GM23338 (cell line): ENCODE data around the gene FRAT1. TPM values are rescaled to one million over a fixed set of nuclear protein-coding genes. Genes with fewer than 3 reads are reported as not detected.
A peak's percentile ranks its signal among the peaks of the same experiment; 100 is the strongest.

Experiments
- ATAC-seq: fragments of 200-7000 bp; cut with Tn5 transposase; 3 replicates; pipeline ENCODE4 v1.9.1; 2020
- DNase-seq: peaks from one replicate; pipeline ENCODE4 v3.0.0-alpha.2; 2015; ENCODE audit warnings: low spot score
- H2AFZ ChIP-seq: fragments of 200-600 bp; sonication (generic); 2 replicates; pipeline ENCODE4 v1.8.0; 2016; ENCODE audit warnings: antibody characterized with exemption, mild to moderate bottlenecking, moderate library complexity
- H3F3A ChIP-seq: fragments of 200-600 bp; sonication (generic); replicated peaks from 2 replicates; pipeline ENCODE4 v1.8.0; 2017; ENCODE audit warnings: antibody characterized with exemption, mixed run types, low read depth
- H3K27ac ChIP-seq: fragments of 200-600 bp; sonication (generic); 2 replicates; pipeline ENCODE4 v1.6.1; 2016; ENCODE audit warnings: low read depth
- H3K27me3 ChIP-seq: fragments of 200-600 bp; sonication (generic); 2 replicates; pipeline ENCODE4 v1.8.0; 2016; ENCODE audit warnings: mild to moderate bottlenecking, mixed run types, moderate library complexity; ENCODE audit not compliant: insufficient read depth
- H3K36me3 ChIP-seq: fragments of 200-600 bp; sonication (generic); 2 replicates; pipeline ENCODE4 v1.8.0; 2016; ENCODE audit warnings: mild to moderate bottlenecking; ENCODE audit not compliant: insufficient read depth
- H3K4me1 ChIP-seq: fragments of 200-600 bp; sonication (generic); 2 replicates; pipeline ENCODE4 v1.8.0; 2016; ENCODE audit warnings: mild to moderate bottlenecking, moderate library complexity; ENCODE audit not compliant: insufficient read depth
- H3K4me2 ChIP-seq: fragments of 200-600 bp; sonication (generic); 2 replicates; pipeline ENCODE4 v1.7.1; 2017; ENCODE audit warnings: mixed run types
- H3K4me3 ChIP-seq: fragments of 200-600 bp; sonication (generic); 2 replicates; pipeline ENCODE4 v1.6.1; 2016; ENCODE audit warnings: mixed run types
- H3K79me2 ChIP-seq: fragments of 200-600 bp; sonication (generic); replicated peaks from 2 replicates; pipeline ENCODE4 v1.8.0; 2017; ENCODE audit warnings: mild to moderate bottlenecking; ENCODE audit not compliant: insufficient read depth
- H3K9me2 ChIP-seq: fragments of 200-600 bp; sonication (generic); 2 replicates; pipeline ENCODE4 v1.8.0; 2017; ENCODE audit not compliant: insufficient read depth
- H4K20me1 ChIP-seq: fragments of 200-600 bp; sonication (generic); replicated peaks from 2 replicates; pipeline ENCODE4 v1.8.0; 2017; ENCODE audit warnings: mild to moderate bottlenecking; ENCODE audit not compliant: insufficient read depth
- H3K27ac Mint-ChIP-seq: 2 replicates; pipeline ENCODE4 v1.8.0; 2020; ENCODE audit warnings: inconsistent platforms, mild to moderate bottlenecking, moderate library complexity, mixed read lengths
- H3K27me3 Mint-ChIP-seq: 3 replicates; pipeline ENCODE4 v1.8.0; 2022; ENCODE audit warnings: low read depth, mild to moderate bottlenecking, moderate library complexity, mixed read lengths, inconsistent platforms; ENCODE audit not compliant: insufficient read depth, poor library complexity
- H3K36me3 Mint-ChIP-seq: 3 replicates; pipeline ENCODE4 v1.8.0; 2021; ENCODE audit warnings: low read depth, mild to moderate bottlenecking, inconsistent platforms, moderate library complexity, mixed read lengths
- H3K4me1 Mint-ChIP-seq: 3 replicates; pipeline ENCODE4 v1.8.0; 2020; ENCODE audit warnings: mild to moderate bottlenecking, inconsistent platforms, mixed read lengths
- H3K4me3 Mint-ChIP-seq: 3 replicates; pipeline ENCODE4 v1.8.0; 2021; ENCODE audit warnings: moderate library complexity, mild to moderate bottlenecking, inconsistent platforms, mixed read lengths
- H3K9me3 Mint-ChIP-seq: 3 replicates; pipeline ENCODE4 v1.8.0; 2020; ENCODE audit warnings: moderate library complexity, mild to moderate bottlenecking, inconsistent platforms, mixed read lengths
- CREB1 ChIP-seq: fragments of 250-450 bp; sonication (Bioruptor Pico); IDR thresholded peaks from 2 replicates; pipeline ENCODE4 v1.5.0; 2020; ENCODE audit warnings: low read depth, mild to moderate bottlenecking, moderate library complexity
- EZH2phosphoT487 ChIP-seq: fragments of 200-600 bp; sonication (generic); IDR thresholded peaks from one replicate; pipeline ENCODE4 v1.8.1; 2018; ENCODE audit warnings: antibody characterized with exemption; ENCODE audit not compliant: unreplicated experiment
- NANOG ChIP-seq: IDR thresholded peaks from 2 replicates; pipeline ENCODE4 v1.6.1; 2016; ENCODE audit warnings: antibody characterized with exemption, borderline replicate concordance
- POLR2AphosphoS5 ChIP-seq: IDR thresholded peaks from 2 replicates; pipeline ENCODE4 v1.6.1; 2016; ENCODE audit warnings: antibody characterized with exemption, low read depth
- STAT1 ChIP-seq: IDR thresholded peaks from one replicate; pipeline ENCODE4 v1.6.1; 2016; ENCODE audit warnings: antibody characterized with exemption; ENCODE audit not compliant: unreplicated experiment
- ZNF114 ChIP-seq: fragments of 250-450 bp; sonication (Bioruptor Pico); IDR thresholded peaks from 2 replicates; pipeline ENCODE4 v1.5.0; 2020; ENCODE audit warnings: mild to moderate bottlenecking, moderate library complexity
- ZNF331 ChIP-seq: fragments of 250-450 bp; sonication (Bioruptor Pico); IDR thresholded peaks from 2 replicates; pipeline ENCODE4 v1.5.0; 2020; ENCODE audit warnings: low read depth, mild to moderate bottlenecking, moderate library complexity
- ZNF462 ChIP-seq: fragments of 250-450 bp; sonication (Bioruptor Pico); IDR thresholded peaks from 2 replicates; pipeline ENCODE4 v1.5.0; 2020; ENCODE audit warnings: mild to moderate bottlenecking, moderate library complexity
- polyA plus RNA-seq: library from polyadenylated mRNA; unstranded; fragments of >200 nt; fragmentation: Nextera tagmentation; extraction: Ambion mirVana; gene quantifications from 2 replicates; pipeline ENCODE4 v1.2.1, GENCODE V29; 2016
- total RNA-seq: library from RNA; depleted of rRNA; stranded (reverse); fragments of >200 nt; shearing (Covaris generic); gene quantifications from 2 replicates; pipeline ENCODE4 v1.2.3, GENCODE V29; 2014
- TF ChIP-seq, protein P1 (sequence below): IDR thresholded peaks from 2 replicates; pipeline ENCODE4 v1.6.1; 2016; ENCODE audit warnings: antibody characterized with exemption
- TF ChIP-seq, protein P2 (sequence below), 2 experiments: fragments of 200-600 bp in 1 of 2; sonication (generic) in 1 of 2; conservative IDR thresholded peaks; 2 replicates each; pipeline versions ENCODE4 v1.5.1 to v1.6.1; 2016 to 2017; ENCODE audit warnings: antibody characterized with exemption in 2 of 2, low read depth in 2 of 2, mild to moderate bottlenecking in 2 of 2, moderate library complexity in 1 of 2

FRAT1 gene
- total and polyA plus RNA-seq, 2 experiments from 2014 or later = 1.4 to 8.5 TPM

- peaks cover 42% of the 10 kb centered on the region for H3K79me2 ChIP-seq
- Mint-ChIP-seq H3K4me3 (no peak overlapping the region), H3K27me3 (peaks cover 11% of the 10 kb centered on the region), H3K9me3 (no peaks in the 10 kb centered on the region), H3K4me1 (peaks cover 38% of the 10 kb centered on the region), H3K36me3 (peaks cover 34% of the 10 kb centered on the region), H3K27ac (peak overlapping the region; percentile 5)
- ATAC-seq = no peak
- H3K27ac ChIP-seq = peak overlapping the region; percentile 83
- no peaks in the 10 kb centered on the region; the same call in 1 of the 2 replicates for H3K27me3 ChIP-seq
- DNase-seq = no peak
- no peak overlapping the region for H3K4me3 ChIP-seq
- H3K4me2 ChIP-seq = peak overlapping the region; percentile 67
- H3K9me2 ChIP-seq = no peaks in the 10 kb centered on the region
- no peak for TF ChIP-seq ZNF114
- TF ChIP-seq, protein P1, sequence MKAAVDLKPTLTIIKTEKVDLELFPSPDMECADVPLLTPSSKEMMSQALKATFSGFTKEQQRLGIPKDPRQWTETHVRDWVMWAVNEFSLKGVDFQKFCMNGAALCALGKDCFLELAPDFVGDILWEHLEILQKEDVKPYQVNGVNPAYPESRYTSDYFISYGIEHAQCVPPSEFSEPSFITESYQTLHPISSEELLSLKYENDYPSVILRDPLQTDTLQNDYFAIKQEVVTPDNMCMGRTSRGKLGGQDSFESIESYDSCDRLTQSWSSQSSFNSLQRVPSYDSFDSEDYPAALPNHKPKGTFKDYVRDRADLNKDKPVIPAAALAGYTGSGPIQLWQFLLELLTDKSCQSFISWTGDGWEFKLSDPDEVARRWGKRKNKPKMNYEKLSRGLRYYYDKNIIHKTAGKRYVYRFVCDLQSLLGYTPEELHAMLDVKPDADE = no peak
- no peak for TF ChIP-seq CREB1 (CRISPR knock-in tag)
- H2AFZ ChIP-seq = no peak overlapping the region
- H3F3A ChIP-seq = peaks cover 25% of the 10 kb centered on the region
- no peaks in the 10 kb centered on the region for H3K36me3 ChIP-seq
- peaks cover 28% of the 10 kb centered on the region for H4K20me1 ChIP-seq
- H3K4me1 ChIP-seq = peaks cover 50% of the 10 kb centered on the region
These were observed 8.6 kb downstream of the FRAT1 start for GRCh38 chr10:97327348-97328294.

GRCh38 chr10:97328646-97329453 is 9.8 kb downstream of the FRAT1 start:
- peaks cover 54% of the 10 kb centered on the region for H3K79me2 ChIP-seq
- H4K20me1 ChIP-seq = peaks cover 31% of the 10 kb centered on the region
- H3K27me3 Mint-ChIP-seq = peaks cover 14% of the 10 kb centered on the region
- H3K9me2 ChIP-seq = no peaks in the 10 kb centered on the region
- H3K9me3 Mint-ChIP-seq = no peaks in the 10 kb centered on the region
- H3F3A ChIP-seq = peaks cover 25% of the 10 kb centered on the region
- peaks cover 51% of the 10 kb centered on the region for H3K4me1 ChIP-seq
- H3K27ac ChIP-seq = 0 out of 2 replicates have a peak overlapping the region, but pooled peaks have one; percentile 83
- no peaks in the 10 kb centered on the region for H3K36me3 ChIP-seq
- H3K4me2 ChIP-seq = no peak overlapping the region
- no peaks in the 10 kb centered on the region for H3K27me3 ChIP-seq
- ATAC-seq = no peak
- no peak overlapping the region for H3K27ac Mint-ChIP-seq
- H3K36me3 Mint-ChIP-seq = peaks cover 41% of the 10 kb centered on the region
- DNase-seq = no peak
- H3K4me3 ChIP-seq = no peak overlapping the region
- H3K4me3 Mint-ChIP-seq = no peak overlapping the region; the same call in 2 of the 3 replicates
- H2AFZ ChIP-seq = no peak overlapping the region
- peaks cover 38% of the 10 kb centered on the region for H3K4me1 Mint-ChIP-seq
- TF ChIP-seq NANOG (no peak), EZH2phosphoT487 (no peak), ZNF331 (CRISPR knock-in tag) (no peak), ZNF114 (no peak), CREB1 (CRISPR knock-in tag) (no peak), ZNF462 (no peak), STAT1 (no peak), POLR2AphosphoS5 (no peak)
- TF ChIP-seq, protein P2, sequence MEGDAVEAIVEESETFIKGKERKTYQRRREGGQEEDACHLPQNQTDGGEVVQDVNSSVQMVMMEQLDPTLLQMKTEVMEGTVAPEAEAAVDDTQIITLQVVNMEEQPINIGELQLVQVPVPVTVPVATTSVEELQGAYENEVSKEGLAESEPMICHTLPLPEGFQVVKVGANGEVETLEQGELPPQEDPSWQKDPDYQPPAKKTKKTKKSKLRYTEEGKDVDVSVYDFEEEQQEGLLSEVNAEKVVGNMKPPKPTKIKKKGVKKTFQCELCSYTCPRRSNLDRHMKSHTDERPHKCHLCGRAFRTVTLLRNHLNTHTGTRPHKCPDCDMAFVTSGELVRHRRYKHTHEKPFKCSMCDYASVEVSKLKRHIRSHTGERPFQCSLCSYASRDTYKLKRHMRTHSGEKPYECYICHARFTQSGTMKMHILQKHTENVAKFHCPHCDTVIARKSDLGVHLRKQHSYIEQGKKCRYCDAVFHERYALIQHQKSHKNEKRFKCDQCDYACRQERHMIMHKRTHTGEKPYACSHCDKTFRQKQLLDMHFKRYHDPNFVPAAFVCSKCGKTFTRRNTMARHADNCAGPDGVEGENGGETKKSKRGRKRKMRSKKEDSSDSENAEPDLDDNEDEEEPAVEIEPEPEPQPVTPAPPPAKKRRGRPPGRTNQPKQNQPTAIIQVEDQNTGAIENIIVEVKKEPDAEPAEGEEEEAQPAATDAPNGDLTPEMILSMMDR (conservative IDR thresholded peaks at IDR 0.05; ENCODE audit: low read depth in 2 of 2) = no peak
